ENCODE data around the gene CST9L.

DNA sequence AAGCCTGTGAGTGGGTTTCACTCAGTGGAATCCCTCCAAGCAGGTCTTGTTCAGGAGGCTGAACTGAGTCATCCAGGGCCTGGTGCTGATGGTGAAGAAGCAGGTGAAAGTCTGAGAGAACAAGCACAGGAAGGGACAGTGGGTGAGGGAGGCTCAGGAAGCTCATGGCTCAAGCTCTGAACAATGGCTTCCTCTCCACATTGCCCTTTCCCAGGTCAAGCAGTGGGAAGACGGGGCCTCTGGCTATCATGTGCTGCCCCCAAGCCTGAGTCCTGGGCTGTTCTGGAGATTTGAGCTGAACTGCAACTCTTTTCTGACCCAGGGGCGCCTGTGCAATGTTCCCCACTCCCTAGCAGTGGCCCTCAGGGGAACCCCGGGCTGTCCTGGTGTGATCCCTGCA lies 3.4 kb downstream of the CST9L start:
- no peak for TF ChIP-seq POLR2A (IDR thresholded peaks at IDR 0.05)
- TF ChIP-seq POLR2AphosphoS5 (IDR thresholded peaks at IDR 0.05): no peak

All from sigmoid colon (tissue), 4 donors.